H1 (cell line): Measurements from ENCODE around the gene PRG3. TPM values are rescaled to one million over a fixed set of nuclear protein-coding genes. Genes with fewer than 3 reads are reported as not detected.

Experiments
- CTCF ChIA-PET: fragments of 300-600 bp; sonication (Branson Sonifier 250); formaldehyde crosslinking; loops from one replicate; lab custom pipeline; 2021; ENCODE audit not compliant: partially characterized antibody; lab: Charles Lee
- POLR2A ChIA-PET: fragments of 300-600 bp; sonication (Branson Sonifier 250); formaldehyde crosslinking; loops from one replicate; lab custom pipeline; 2021; ENCODE audit warnings: inconsistent platforms; ENCODE audit not compliant: partially characterized antibody; lab: Charles Lee
- DNase-seq, 2 experiments: peaks; one replicate each; pipeline versions ENCODE4 v3.0.0 to v3.0.0-alpha.2; 2010 to 2022; ENCODE audit warnings: low spot score in 2 of 2, low read depth in 1 of 2, mixed read lengths in 1 of 2
- FAIRE-seq: peaks from 2 replicates; lab custom pipeline; 2011; peaks lifted over from hg19 to GRCh38; lab: Jason Lieb, UNC
- H2AFZ ChIP-seq: 2 replicates; pipeline ENCODE4 v1.8.1; 2012; ENCODE audit warnings: low read length, inconsistent platforms
- H2AK5ac ChIP-seq: 2 replicates; pipeline ENCODE4 v1.6.1; 2013; ENCODE audit warnings: low read depth, low read length
- H2BK120ac ChIP-seq: replicated peaks from 2 replicates; pipeline ENCODE3; 2013; ENCODE audit warnings: low read depth, low read length, inconsistent platforms
- H2BK12ac ChIP-seq: 2 replicates; pipeline ENCODE4 v1.6.1; 2013; ENCODE audit warnings: low read depth, low read length
- H2BK15ac ChIP-seq: 2 replicates; pipeline ENCODE4 v1.6.1; 2013; ENCODE audit warnings: low read length
- H2BK20ac ChIP-seq: 2 replicates; pipeline ENCODE4 v1.6.1; 2013; ENCODE audit warnings: low read length
- H2BK5ac ChIP-seq: 2 replicates; pipeline ENCODE4 v1.6.1; 2013; ENCODE audit warnings: low read depth, low read length
- H3K14ac ChIP-seq: 2 replicates; pipeline ENCODE4 v1.6.1; 2013; ENCODE audit warnings: inconsistent platforms; ENCODE audit not compliant: insufficient read length
- H3K18ac ChIP-seq: 2 replicates; pipeline ENCODE4 v1.6.1; 2013; ENCODE audit warnings: low read length; ENCODE audit errors: extremely low read depth
- H3K23ac ChIP-seq: 2 replicates; pipeline ENCODE4 v1.6.1; 2013; ENCODE audit warnings: inconsistent platforms; ENCODE audit not compliant: insufficient read length
- H3K23me2 ChIP-seq: 2 replicates; pipeline ENCODE4 v1.6.1; 2013; ENCODE audit warnings: low read depth, low read length
- H3K27ac ChIP-seq: 2 replicates; pipeline ENCODE4 v1.6.1; 2011; ENCODE audit warnings: low read depth, low read length, inconsistent platforms
- H3K27me3 ChIP-seq, 4 experiments: replicated peaks in 1 of 4; 1 replicate in 1 of 4; 2 replicates in 3 of 4; pipeline versions ENCODE4 v1.6.1 to v1.8.1; 2011 to 2013; ENCODE audit warnings: low read length in 3 of 4, mild to moderate bottlenecking in 3 of 4, inconsistent platforms in 2 of 4, mixed read lengths in 2 of 4, moderate library complexity in 1 of 4; ENCODE audit not compliant: control insufficient read depth in 3 of 4, insufficient read depth in 3 of 4; ENCODE audit errors: extremely low read depth in 1 of 4
- H3K36me3 ChIP-seq, 4 experiments: 2 replicates each; pipeline versions ENCODE4 v1.6.1 to v1.8.1; 2011 to 2013; ENCODE audit warnings: mild to moderate bottlenecking in 4 of 4, low read length in 3 of 4, moderate library complexity in 2 of 4, control low read depth in 1 of 4, inconsistent platforms in 1 of 4; ENCODE audit not compliant: insufficient read depth in 4 of 4, control insufficient read depth in 2 of 4
- H3K4ac ChIP-seq: replicated peaks from 2 replicates; pipeline ENCODE3; 2013; ENCODE audit warnings: low read length, low read depth, mixed read lengths, inconsistent platforms; ENCODE audit not compliant: insufficient read length
- H3K4me1 ChIP-seq, 4 experiments: replicated peaks in 1 of 4; 1 replicate in 1 of 4; 2 replicates in 3 of 4; pipeline versions ENCODE4 v1.6.1 to v1.8.1; 2011 to 2013; ENCODE audit warnings: low read length in 3 of 4, inconsistent platforms in 2 of 4, mixed read lengths in 1 of 4; ENCODE audit not compliant: insufficient read depth in 4 of 4, control insufficient read depth in 3 of 4
- H3K4me2 ChIP-seq, 2 experiments: 2 replicates each; pipeline versions ENCODE4 v1.6.1 to v1.8.1; 2011 to 2013; ENCODE audit warnings: low read depth in 2 of 2, low read length in 2 of 2, control low read depth in 1 of 2, inconsistent platforms in 1 of 2, mild to moderate bottlenecking in 1 of 2; ENCODE audit not compliant: insufficient read depth in 1 of 2
- H3K4me3 ChIP-seq, 4 experiments: fragments of 200-600, 300-600 bp in 1 of 4; sonication (generic), shearing (Covaris generic), sonication (Bioruptor Twin) in 1 of 4; 2 replicates each; pipeline versions ENCODE4 v1.5.1 to v1.8.1; 2011 to 2016; ENCODE audit warnings: low read length in 4 of 4, low read depth in 3 of 4, control low read depth in 2 of 4, inconsistent platforms in 2 of 4, mild to moderate bottlenecking in 2 of 4, mixed read lengths in 1 of 4, moderate library complexity in 1 of 4; ENCODE audit not compliant: insufficient read depth in 2 of 4; ENCODE audit errors: extremely low read depth in 1 of 4
- H3K56ac ChIP-seq: replicated peaks from 2 replicates; pipeline ENCODE3; 2013; ENCODE audit warnings: low read depth, mild to moderate bottlenecking, mixed read lengths, low read length, inconsistent platforms; ENCODE audit not compliant: insufficient read length
- H3K79me1 ChIP-seq: 2 replicates; pipeline ENCODE4 v1.6.1; 2013; ENCODE audit warnings: low read depth, low read length, control low read depth
- H3K79me2 ChIP-seq, 2 experiments: 2 replicates each; pipeline versions ENCODE4 v1.6.1 to v1.8.1; 2012 to 2013; ENCODE audit warnings: low read length in 2 of 2, mild to moderate bottlenecking in 2 of 2, inconsistent platforms in 1 of 2; ENCODE audit not compliant: insufficient read depth in 2 of 2, control insufficient read depth in 1 of 2
- H3K9ac ChIP-seq, 4 experiments: replicated peaks in 1 of 4; 1 replicate in 1 of 4; 2 replicates in 3 of 4; pipeline versions ENCODE4 v1.6.1 to v1.8.1; 2011 to 2013; ENCODE audit warnings: low read depth in 3 of 4, low read length in 3 of 4, control low read depth in 2 of 4, mild to moderate bottlenecking in 2 of 4, moderate library complexity in 2 of 4, inconsistent platforms in 1 of 4; ENCODE audit errors: extremely low read depth in 1 of 4
- H3K9me3 ChIP-seq, 2 experiments: 2 replicates each; pipeline versions ENCODE4 v1.6.1 to v1.8.1; 2012 to 2013; ENCODE audit warnings: mild to moderate bottlenecking in 2 of 2, moderate library complexity in 2 of 2, control low read depth in 1 of 2, inconsistent platforms in 1 of 2, low read depth in 1 of 2, low read length in 1 of 2, mixed read lengths in 1 of 2; ENCODE audit not compliant: insufficient read depth in 2 of 2
- H4K20me1 ChIP-seq, 2 experiments: replicated peaks in 1 of 2; 2 replicates each; pipeline versions ENCODE3 to v1.8.1; 2011 to 2013; ENCODE audit warnings: inconsistent platforms in 2 of 2, low read length in 2 of 2, mild to moderate bottlenecking in 1 of 2; ENCODE audit not compliant: insufficient read depth in 2 of 2, control insufficient read depth in 1 of 2
- H4K5ac ChIP-seq: 2 replicates; pipeline ENCODE4 v1.6.1; 2013; ENCODE audit warnings: low read length, low read depth, mixed read lengths, inconsistent platforms; ENCODE audit not compliant: insufficient read length
- H4K8ac ChIP-seq: 2 replicates; pipeline ENCODE4 v1.8.0; 2013; ENCODE audit warnings: mild to moderate bottlenecking, moderate library complexity, low read length, inconsistent platforms; ENCODE audit not compliant: insufficient read depth; ENCODE audit errors: extremely low read depth
- H4K91ac ChIP-seq: replicated peaks from 2 replicates; pipeline ENCODE3; 2013; ENCODE audit warnings: low read length, mixed read lengths, inconsistent platforms; ENCODE audit not compliant: insufficient read length
- CREB1 ChIP-seq: IDR thresholded peaks from 2 replicates; pipeline ENCODE4 v1.6.1; 2012; ENCODE audit warnings: inconsistent platforms
- GTF2F1 ChIP-seq: IDR thresholded peaks from 2 replicates; pipeline ENCODE4 v1.6.1; 2012; ENCODE audit warnings: low read depth, low read length, improper control_type of control experiment, borderline replicate concordance
- HDAC6 ChIP-seq: IDR thresholded peaks from one replicate; pipeline ENCODE4 v1.7.1; 2012; ENCODE audit warnings: low read depth, mild to moderate bottlenecking, inconsistent platforms, low read length, moderate library complexity
- MAFK ChIP-seq: IDR thresholded peaks from 2 replicates; pipeline ENCODE4 v1.6.1; 2012; ENCODE audit warnings: low read depth, mild to moderate bottlenecking, improper control_type of control experiment, low read length
- SP4 ChIP-seq: IDR thresholded peaks from 2 replicates; pipeline ENCODE4 v1.6.1; 2012; ENCODE audit warnings: low read length, inconsistent platforms
- SUZ12 ChIP-seq: fragments of 200-600 bp; sonication (generic); IDR thresholded peaks from 2 replicates; pipeline ENCODE4 v1.6.1; 2012; ENCODE audit warnings: mild to moderate bottlenecking, inconsistent platforms, low read length, moderate library complexity, mixed read lengths
- YY1 ChIP-seq: IDR thresholded peaks from 2 replicates; pipeline ENCODE4 v1.6.1; 2011; ENCODE audit warnings: low read depth, mild to moderate bottlenecking, low read length
- WGBS, 2 experiments: shearing (Covaris generic) in 1 of 2; methylation state at CpG; one replicate each; pipeline versions ENCODE4 v1.1.6 to v1.1.7; 2013 to 2015; ENCODE audit warnings: low lambda C conversion rate in 2 of 2, mixed read lengths in 2 of 2, inconsistent platforms in 1 of 2, low coverage in 1 of 2, missing lambda C conversion rate in 1 of 2; ENCODE audit not compliant: insufficient replicate concordance in 2 of 2, insufficient coverage in 1 of 2, insufficient read length in 1 of 2; ENCODE audit errors: extremely low coverage in 1 of 2, missing lambda C conversion rate in 1 of 2; 5-methylcytosine and 5-hydroxymethylcytosine counted together
- polyA plus RNA-seq, 7 experiments: library from polyadenylated mRNA; depleted of rRNA in 3 of 7; stranded (reverse) in 5 of 7; unstranded in 2 of 7; fragments of >200 nt in 5 of 7; fragments of 200-250 nt in 2 of 7; gene quantifications; 1 replicate in 5 of 7; 2 replicates in 1 of 7; 4 replicates in 1 of 7; pipeline versions ENCODE4 v1.2.1 to v1.2.3, GENCODE V29; 2011 to 2013; ENCODE audit warnings: missing spikeins in 2 of 7, mixed read lengths in 2 of 7
- total RNA-seq: library from RNA; stranded (reverse); fragmentation: NEBNext Ultra II Directional; extraction: Animal tissue kit (Norgen Biotek cat#: 25700); gene quantifications from 2 replicates; pipeline ENCODE4 v1.2.1, GENCODE V29; 2021

The PRG3 gene
- total and polyA plus RNA-seq, 2 of the 8 experiments (the other 6 are each of a cell fraction or from before 2014, with no cell fraction given), result not detected

- CTCF ChIA-PET, result interaction anchor here (1.3 to 2.0 kb wide), 5 partner anchors 8 to 69 kb away, joined by 3 to 8 read pairs (median 4); no protein-coding TSS in a partner anchor
- 90% methylated on average over 9 of the region's 9 CpGs; no CpG with 5 or more reads in 1 of the 2 experiments for WGBS, 2 experiments
- H3K56ac ChIP-seq, result no peak overlapping the region
- no peak for TF ChIP-seq GTF2F1
- TF ChIP-seq SUZ12, result no peak
- no peak for TF ChIP-seq YY1
- no peak for TF ChIP-seq SP4
- no peak for TF ChIP-seq MAFK
- TF ChIP-seq CREB1, result no peak
- no peak for TF ChIP-seq HDAC6
Observed at GRCh38 chr11:57424137-57424791, 43.3 kb upstream of the PRG3 start.

More at GRCh38 chr11:57424137-57424791, 43.3 kb upstream of the PRG3 start:
- Histone ChIP-seq H3K18ac (no peak overlapping the region), H3K4me2 (no peak overlapping the region), H4K8ac (no peak overlapping the region), H2BK15ac (no peak overlapping the region), H2BK20ac (no peak overlapping the region), H3K14ac (no peak overlapping the region), H3K79me1 (peaks cover 4% of the 10 kb centered on the region; the same call in 1 of the 2 replicates), H3K4me1 (peaks cover 0 to 19% (median 13%) of the 10 kb centered on the region in 4 experiments; a peak in 6 of 7 replicates), H4K20me1 (no peaks in the 10 kb centered on the region), H4K91ac (no peak overlapping the region), H2BK120ac (no peak overlapping the region), H2AK5ac (no peak overlapping the region), H2BK12ac (no peak overlapping the region), H3K27ac (no peak overlapping the region), H2AFZ (no peak overlapping the region), H3K23me2 (no peaks in the 10 kb centered on the region; the same call in 1 of the 2 replicates), H3K9ac (no peak overlapping the region), H3K36me3 (peaks cover 0 to 23% (median 3%) of the 10 kb centered on the region in 4 experiments; a peak in 2 of 8 replicates), H3K9me3 (no peaks in the 10 kb centered on the region), H4K5ac (no peak overlapping the region), H3K4ac (no peak overlapping the region), H3K23ac (no peak overlapping the region), H2BK5ac (no peak overlapping the region), H3K79me2 (no peaks in the 10 kb centered on the region), H3K27me3 (peaks cover 0 to 10% (median 3%) of the 10 kb centered on the region in 4 experiments; a peak in 5 of 7 replicates), H3K4me3 (no peak overlapping the region)
- no peak for DNase-seq
- no peak for FAIRE-seq
- POLR2A ChIA-PET, result no interaction called here
